ENCODE measurements around the gene CABP2.

The CABP2 gene

DNA sequence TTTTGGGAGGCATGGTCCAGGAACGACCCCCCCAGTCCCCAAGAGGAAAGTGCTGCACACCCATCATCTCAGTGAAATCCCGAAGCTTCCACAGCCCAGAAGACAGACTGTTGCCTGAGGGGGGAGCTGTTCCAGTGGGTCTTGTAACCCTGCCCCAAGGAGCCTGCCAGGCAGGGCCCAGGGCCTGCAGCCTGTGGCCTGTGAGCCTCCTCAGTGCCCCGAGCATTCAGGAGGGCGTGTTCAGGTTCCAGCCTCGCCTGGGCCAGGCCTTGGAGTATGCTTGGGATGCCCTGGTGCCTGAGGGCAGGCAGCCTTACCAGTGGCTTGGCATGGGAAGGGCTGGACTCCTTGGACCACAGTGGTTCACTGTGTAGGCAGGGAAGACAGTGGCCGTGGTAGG lies 18.0 kb upstream of the CABP2 start:
- no peak for DNase-seq
- Histone ChIP-seq H3K27me3 (replicated peaks; ENCODE audit: control insufficient read depth, insufficient read depth, low read length, poor library complexity, severe bottlenecking) (no peaks in the 10 kb centered on the region), H3K9me3 (ENCODE audit: control insufficient read depth, low read length) (no peaks in the 10 kb centered on the region), H3K27ac (ENCODE audit: insufficient read depth, low read length, poor library complexity, severe bottlenecking) (no peak overlapping the region), H3K4me3 (ENCODE audit: insufficient read depth, low read depth, low read length, poor library complexity, severe bottlenecking) (no peak overlapping the region), H3K4me1 (ENCODE audit: control insufficient read depth, insufficient read depth, low read length, poor library complexity, severe bottlenecking) (no peaks in the 10 kb centered on the region), H3K36me3 (ENCODE audit: control insufficient read depth, insufficient read depth, low read length) (no peaks in the 10 kb centered on the region)

DNA sequence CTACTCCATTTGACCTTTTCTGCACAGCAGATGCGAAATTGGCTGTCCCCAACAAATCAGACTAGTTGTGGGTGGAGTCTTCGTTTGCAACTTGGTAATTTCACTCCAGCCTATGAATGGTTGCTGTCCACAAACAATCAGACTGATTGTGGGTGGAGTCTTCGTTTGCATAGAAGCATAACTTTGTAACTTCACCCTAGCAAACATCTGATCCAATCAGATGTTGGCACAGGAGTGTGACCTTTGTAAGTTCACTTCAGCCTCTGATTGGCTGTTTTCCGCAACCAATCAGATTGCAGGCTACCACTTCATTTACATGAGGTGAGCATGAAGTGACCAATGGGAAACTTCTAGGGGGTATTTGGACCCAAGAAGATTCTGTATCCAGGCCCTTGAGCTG lies 16.3 kb upstream of the CABP2 start:
- no peaks in the 10 kb centered on the region for H3K4me1 ChIP-seq (ENCODE audit: control insufficient read depth, insufficient read depth, low read length, poor library complexity, severe bottlenecking)
- no peak overlapping the region for H3K4me3 ChIP-seq (ENCODE audit: insufficient read depth, low read depth, low read length, poor library complexity, severe bottlenecking)

DNA sequence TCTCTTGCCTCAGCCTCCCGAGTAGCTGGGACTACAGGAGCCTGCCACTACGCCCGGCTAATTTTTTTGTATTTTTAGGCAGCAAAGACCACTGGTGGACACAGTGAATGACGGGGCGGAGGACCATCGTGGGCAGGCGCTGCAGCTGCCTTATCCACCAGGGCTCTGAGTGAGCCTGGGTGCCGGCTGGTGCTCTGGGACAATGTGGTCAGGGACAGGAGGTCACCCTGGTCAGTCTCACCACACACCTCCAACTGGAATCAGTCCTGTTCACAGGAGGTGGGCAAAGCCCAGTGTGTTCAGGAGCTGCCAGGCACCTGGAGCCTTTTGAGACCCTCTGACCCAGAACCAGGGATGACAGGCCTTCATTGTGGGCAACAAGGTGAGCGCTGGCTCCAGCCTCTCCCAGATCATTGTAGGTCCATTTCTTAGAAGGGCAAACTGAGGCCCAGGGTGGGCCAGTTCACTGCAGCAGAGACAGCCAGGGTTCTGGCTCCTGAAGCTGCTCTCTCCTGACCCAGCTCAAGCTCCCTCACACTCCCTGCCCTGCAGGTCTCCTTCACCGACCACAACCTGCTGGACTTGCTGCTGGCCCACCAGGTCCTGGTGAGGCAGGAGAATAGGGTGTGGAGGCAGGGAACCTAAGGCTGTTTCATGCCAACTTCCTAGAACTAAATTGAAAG lies 15.7 kb upstream of the CABP2 start:
- Histone ChIP-seq H3K4me3 (ENCODE audit: insufficient read depth, low read depth, low read length, poor library complexity, severe bottlenecking) (no peak overlapping the region), H3K4me1 (ENCODE audit: control insufficient read depth, insufficient read depth, low read length, poor library complexity, severe bottlenecking) (no peaks in the 10 kb centered on the region), H3K27ac (ENCODE audit: insufficient read depth, low read length, poor library complexity, severe bottlenecking) (no peak overlapping the region), H3K9me3 (ENCODE audit: control insufficient read depth, low read length) (no peaks in the 10 kb centered on the region), H3K27me3 (replicated peaks; ENCODE audit: control insufficient read depth, insufficient read depth, low read length, poor library complexity, severe bottlenecking) (no peaks in the 10 kb centered on the region), H3K36me3 (ENCODE audit: control insufficient read depth, insufficient read depth, low read length) (no peaks in the 10 kb centered on the region)
- DNase-seq, result no peak

More for the DNA sequence above, 16.3 kb upstream of the CABP2 start:
- Histone ChIP-seq H3K9me3 (ENCODE audit: control insufficient read depth, low read length) (no peaks in the 10 kb centered on the region), H3K36me3 (ENCODE audit: control insufficient read depth, insufficient read depth, low read length) (no peaks in the 10 kb centered on the region), H3K27me3 (replicated peaks; ENCODE audit: control insufficient read depth, insufficient read depth, low read length, poor library complexity, severe bottlenecking) (no peaks in the 10 kb centered on the region), H3K27ac (ENCODE audit: insufficient read depth, low read length, poor library complexity, severe bottlenecking) (no peak overlapping the region)
- no peak for DNase-seq

DNA sequence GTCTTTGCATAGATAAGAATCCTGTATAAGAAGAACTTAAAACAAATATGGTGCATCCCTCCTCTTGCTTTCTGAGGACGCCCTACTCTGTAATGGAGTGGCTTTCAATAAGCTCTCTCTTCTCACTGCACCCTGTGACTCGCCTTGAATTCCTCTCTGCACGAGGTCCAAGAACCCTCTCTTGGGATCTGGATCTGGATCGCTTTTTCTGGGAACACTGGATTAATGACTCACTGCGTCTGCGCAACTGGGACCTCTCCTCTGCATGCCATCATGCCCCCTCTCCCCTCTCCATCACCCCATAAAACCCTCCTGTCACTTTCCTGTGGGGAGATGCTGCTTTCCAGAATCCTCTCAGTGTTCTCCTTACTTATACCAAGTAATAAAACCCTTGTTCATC lies 15.1 kb upstream of the CABP2 start:
- Histone ChIP-seq H3K36me3 (ENCODE audit: control insufficient read depth, insufficient read depth, low read length) (no peaks in the 10 kb centered on the region), H3K4me3 (ENCODE audit: insufficient read depth, low read depth, low read length, poor library complexity, severe bottlenecking) (no peak overlapping the region), H3K27ac (ENCODE audit: insufficient read depth, low read length, poor library complexity, severe bottlenecking) (no peak overlapping the region), H3K4me1 (ENCODE audit: control insufficient read depth, insufficient read depth, low read length, poor library complexity, severe bottlenecking) (no peaks in the 10 kb centered on the region), H3K27me3 (replicated peaks; ENCODE audit: control insufficient read depth, insufficient read depth, low read length, poor library complexity, severe bottlenecking) (no peaks in the 10 kb centered on the region), H3K9me3 (ENCODE audit: control insufficient read depth, low read length) (no peaks in the 10 kb centered on the region)
- no peak for DNase-seq

DNA sequence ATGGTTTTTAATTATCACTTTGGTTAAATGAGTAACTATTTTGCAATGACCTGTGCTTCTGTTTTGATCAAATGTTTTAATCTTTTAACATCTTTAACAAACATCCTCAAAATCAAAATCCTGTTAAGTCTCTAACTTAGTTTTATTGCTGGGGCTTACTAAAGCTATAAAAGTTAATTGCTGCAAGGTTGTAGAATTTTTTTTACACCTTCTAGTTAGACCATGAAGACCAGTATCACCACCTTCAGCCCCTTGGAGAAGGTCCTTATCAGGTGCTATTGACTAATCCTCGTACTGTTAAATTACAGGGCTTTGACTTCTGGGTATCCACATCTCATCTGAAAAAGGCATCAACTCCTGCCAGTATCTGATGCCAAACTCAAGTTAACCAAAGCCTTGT lies 12.3 kb upstream of the CABP2 start:
- no peak overlapping the region for H3K4me3 ChIP-seq (ENCODE audit: insufficient read depth, low read depth, low read length, poor library complexity, severe bottlenecking)
- no peaks in the 10 kb centered on the region for H3K36me3 ChIP-seq (ENCODE audit: control insufficient read depth, insufficient read depth, low read length)
- H3K4me1 ChIP-seq (ENCODE audit: control insufficient read depth, insufficient read depth, low read length, poor library complexity, severe bottlenecking), result no peaks in the 10 kb centered on the region
- H3K27ac ChIP-seq (ENCODE audit: insufficient read depth, low read length, poor library complexity, severe bottlenecking), result no peak overlapping the region
- H3K9me3 ChIP-seq (ENCODE audit: control insufficient read depth, low read length), result no peaks in the 10 kb centered on the region
- no peaks in the 10 kb centered on the region for H3K27me3 ChIP-seq (replicated peaks; ENCODE audit: control insufficient read depth, insufficient read depth, low read length, poor library complexity, severe bottlenecking)
- DNase-seq, result no peak

DNA sequence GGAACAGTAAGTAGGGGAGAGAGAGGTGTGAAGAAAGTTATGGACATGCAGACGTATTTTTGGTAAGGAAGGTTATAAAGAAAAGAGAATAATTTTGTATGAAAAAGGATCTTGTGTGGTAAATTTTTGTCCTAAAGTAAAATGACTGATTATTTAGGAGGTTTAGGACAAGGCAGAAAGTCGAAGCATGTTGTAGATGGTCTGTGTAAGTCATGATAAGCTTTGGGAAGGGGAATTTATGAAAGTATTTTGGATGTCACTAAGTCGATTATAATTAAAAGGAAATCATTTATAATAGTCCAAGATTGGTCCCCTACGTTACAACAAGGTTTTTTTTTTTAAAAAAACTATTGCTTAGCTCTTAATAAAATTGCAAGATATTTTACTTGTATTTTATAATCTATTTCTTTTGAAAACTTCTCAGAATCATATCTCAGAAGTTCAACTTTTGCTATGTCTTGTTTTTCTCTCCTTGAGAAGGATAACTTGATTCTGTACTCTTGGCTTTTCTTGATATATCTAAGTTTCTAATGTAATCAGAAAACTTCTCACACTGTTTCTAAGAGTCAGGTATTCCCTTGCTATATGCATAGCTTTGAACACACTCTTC lies 10.9 kb upstream of the CABP2 start:
- Histone ChIP-seq H3K27ac (ENCODE audit: insufficient read depth, low read length, poor library complexity, severe bottlenecking) (no peak overlapping the region), H3K4me1 (ENCODE audit: control insufficient read depth, insufficient read depth, low read length, poor library complexity, severe bottlenecking) (no peaks in the 10 kb centered on the region), H3K36me3 (ENCODE audit: control insufficient read depth, insufficient read depth, low read length) (no peaks in the 10 kb centered on the region), H3K9me3 (ENCODE audit: control insufficient read depth, low read length) (no peaks in the 10 kb centered on the region), H3K27me3 (replicated peaks; ENCODE audit: control insufficient read depth, insufficient read depth, low read length, poor library complexity, severe bottlenecking) (no peaks in the 10 kb centered on the region), H3K4me3 (ENCODE audit: insufficient read depth, low read depth, low read length, poor library complexity, severe bottlenecking) (no peak overlapping the region)
- DNase-seq, result no peak

DNA sequence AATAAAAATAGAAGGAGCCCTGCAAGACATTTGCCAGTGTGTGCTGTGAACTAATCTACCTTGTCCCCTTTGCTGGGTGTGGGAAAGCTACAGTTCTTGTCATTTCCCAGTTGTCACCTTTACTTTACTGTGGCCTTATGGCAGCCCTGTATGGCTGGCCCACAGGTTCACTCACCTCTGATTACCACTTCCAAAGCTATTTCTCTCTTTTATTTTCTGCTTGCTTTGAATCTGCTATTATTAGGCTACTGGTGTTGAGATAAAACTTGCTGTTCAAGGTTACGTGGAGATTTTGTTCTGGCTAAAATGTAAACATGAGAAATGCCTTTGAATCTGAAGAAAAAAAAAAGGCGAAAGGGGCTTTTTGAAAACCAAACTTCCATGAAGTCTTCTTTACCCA lies 9.6 kb upstream of the CABP2 start:
- no peak for DNase-seq
- no peaks in the 10 kb centered on the region for H3K9me3 ChIP-seq (ENCODE audit: control insufficient read depth, low read length)
- no peaks in the 10 kb centered on the region for H3K4me1 ChIP-seq (ENCODE audit: control insufficient read depth, insufficient read depth, low read length, poor library complexity, severe bottlenecking)
- H3K27me3 ChIP-seq (replicated peaks; ENCODE audit: control insufficient read depth, insufficient read depth, low read length, poor library complexity, severe bottlenecking), result no peaks in the 10 kb centered on the region
- H3K27ac ChIP-seq (ENCODE audit: insufficient read depth, low read length, poor library complexity, severe bottlenecking), result no peak overlapping the region
- no peak overlapping the region for H3K4me3 ChIP-seq (ENCODE audit: insufficient read depth, low read depth, low read length, poor library complexity, severe bottlenecking)
- no peaks in the 10 kb centered on the region for H3K36me3 ChIP-seq (ENCODE audit: control insufficient read depth, insufficient read depth, low read length)

DNA sequence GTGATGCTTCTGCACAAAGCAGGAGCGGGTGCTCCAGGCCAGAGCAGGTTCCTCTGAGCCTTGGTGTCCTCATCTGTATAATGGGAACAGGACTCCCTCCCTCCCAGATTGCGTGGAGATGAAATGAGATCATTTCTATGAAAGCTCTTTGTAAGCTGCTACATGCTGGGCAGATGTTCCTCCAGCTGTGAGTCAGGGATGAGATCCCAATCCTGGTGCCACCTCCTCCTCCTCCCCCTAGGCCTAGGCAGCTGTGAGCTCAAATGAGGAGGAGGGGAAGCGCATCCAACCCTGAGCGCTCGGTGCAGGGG lies 7.0 kb upstream of the CABP2 start:
- Histone ChIP-seq H3K36me3 (ENCODE audit: control insufficient read depth, insufficient read depth, low read length) (no peaks in the 10 kb centered on the region), H3K9me3 (ENCODE audit: control insufficient read depth, low read length) (no peaks in the 10 kb centered on the region), H3K27ac (ENCODE audit: insufficient read depth, low read length, poor library complexity, severe bottlenecking) (no peak overlapping the region), H3K4me1 (ENCODE audit: control insufficient read depth, insufficient read depth, low read length, poor library complexity, severe bottlenecking) (no peaks in the 10 kb centered on the region), H3K4me3 (ENCODE audit: insufficient read depth, low read depth, low read length, poor library complexity, severe bottlenecking) (no peak overlapping the region), H3K27me3 (replicated peaks; ENCODE audit: control insufficient read depth, insufficient read depth, low read length, poor library complexity, severe bottlenecking) (no peaks in the 10 kb centered on the region)
- no peak for DNase-seq

DNA sequence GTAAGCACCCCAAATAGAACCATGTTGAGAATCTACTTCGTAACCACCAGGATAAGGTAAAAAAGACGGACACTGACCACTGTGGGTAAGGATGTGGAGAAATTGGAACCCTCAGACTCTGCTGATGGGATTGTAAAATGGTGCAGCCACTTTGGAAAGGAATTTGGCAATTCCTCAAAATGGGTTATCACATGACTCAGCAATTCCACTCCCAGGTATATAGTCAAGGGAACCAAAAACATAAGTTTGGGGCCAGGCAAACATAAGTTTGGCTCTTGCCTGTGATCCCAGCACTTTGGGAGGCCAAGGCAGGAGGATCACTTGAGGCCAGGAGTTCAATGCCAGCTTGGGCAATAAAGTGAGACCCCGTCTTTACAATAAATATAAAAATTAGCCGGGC lies 5.1 kb upstream of the CABP2 start:
- Histone ChIP-seq H3K27ac (ENCODE audit: insufficient read depth, low read length, poor library complexity, severe bottlenecking) (no peak overlapping the region), H3K9me3 (ENCODE audit: control insufficient read depth, low read length) (no peaks in the 10 kb centered on the region), H3K27me3 (replicated peaks; ENCODE audit: control insufficient read depth, insufficient read depth, low read length, poor library complexity, severe bottlenecking) (no peaks in the 10 kb centered on the region), H3K4me1 (ENCODE audit: control insufficient read depth, insufficient read depth, low read length, poor library complexity, severe bottlenecking) (no peaks in the 10 kb centered on the region), H3K36me3 (ENCODE audit: control insufficient read depth, insufficient read depth, low read length) (no peaks in the 10 kb centered on the region), H3K4me3 (ENCODE audit: insufficient read depth, low read depth, low read length, poor library complexity, severe bottlenecking) (no peak overlapping the region)
- DNase-seq, result no peak

DNA sequence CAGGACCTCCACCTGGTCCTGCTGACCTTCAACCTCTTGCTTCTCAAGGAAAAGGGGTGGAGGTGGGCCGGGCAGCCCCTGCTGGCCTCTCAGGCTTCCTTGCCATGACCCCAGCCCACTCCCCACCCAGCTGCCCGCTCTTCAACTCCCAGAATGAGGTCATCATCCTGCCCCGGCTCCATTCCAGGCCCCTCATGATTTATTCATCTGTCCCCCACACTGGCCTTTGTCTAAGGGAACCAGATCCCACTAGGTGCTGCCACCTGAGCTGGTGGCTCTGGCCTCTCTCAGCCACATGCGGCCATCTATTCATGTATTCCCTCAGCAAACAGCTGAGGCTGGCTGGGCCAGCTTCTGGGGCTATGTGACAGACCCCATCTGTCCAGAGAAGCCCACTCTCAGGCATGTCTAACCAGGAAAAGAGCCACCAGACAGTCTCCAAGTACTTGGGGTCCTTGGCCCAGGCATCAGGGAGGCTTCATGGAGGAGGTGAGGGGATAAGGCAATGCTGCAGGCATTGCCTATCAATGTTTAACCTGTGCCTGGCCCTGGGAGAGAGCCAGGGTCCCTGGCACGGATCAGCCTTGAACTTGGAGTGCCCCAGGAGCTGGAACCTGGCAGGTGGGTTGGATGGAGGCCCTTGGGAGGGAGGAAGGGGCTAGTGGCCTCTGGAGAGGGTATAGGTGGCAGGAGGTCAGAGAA lies 2.2 kb upstream of the CABP2 start:
- no peak overlapping the region for H3K4me3 ChIP-seq (ENCODE audit: insufficient read depth, low read depth, low read length, poor library complexity, severe bottlenecking)
- no peaks in the 10 kb centered on the region for H3K9me3 ChIP-seq (ENCODE audit: control insufficient read depth, low read length)
- no peaks in the 10 kb centered on the region for H3K27me3 ChIP-seq (replicated peaks; ENCODE audit: control insufficient read depth, insufficient read depth, low read length, poor library complexity, severe bottlenecking)
- no peak for DNase-seq
- H3K4me1 ChIP-seq (ENCODE audit: control insufficient read depth, insufficient read depth, low read length, poor library complexity, severe bottlenecking), result no peaks in the 10 kb centered on the region
- H3K36me3 ChIP-seq (ENCODE audit: control insufficient read depth, insufficient read depth, low read length), result no peaks in the 10 kb centered on the region
- no peak overlapping the region for H3K27ac ChIP-seq (ENCODE audit: insufficient read depth, low read length, poor library complexity, severe bottlenecking)
